ENCODE data around the gene HS3ST1.

GRCh38 chr4:11367371-11367770 lies 61.3 kb downstream of the HS3ST1 start:
- no peak for TF ChIP-seq CTCF (IDR thresholded peaks at IDR 0.05)
- no peak for TF ChIP-seq POLR2A (IDR thresholded peaks at IDR 0.05)
